HG02884 (cell line): Measurements from ENCODE around the gene FBXO27.
"Not testable (repeated sequence)": the region's sequence is repeated elsewhere in the genome, so short reads cannot be mapped to it uniquely, and the experiment has no call there.

Source experiments
- ATAC-seq: cut with Tn5 transposase; IDR thresholded peaks from one replicate; pipeline ENCODE4 v1.9.1; 2021; ENCODE audit warnings: mild to moderate bottlenecking, moderate library complexity; ENCODE audit not compliant: unreplicated experiment

The FBXO27 gene

GRCh38 chr19:39032063-39032918 lies at the start of gene FBXO27:
Gene FBXO27 (minus strand): TSS chr19:39032549. CDS start chr19:39032227, 322 bp downstream.
- ATAC-seq: no peak

- ATAC-seq: no peak
Measured at GRCh38 chr19:39080431-39080830, 48.1 kb upstream of the FBXO27 start.

GRCh38 chr19:39078436-39079200 lies 46.3 kb upstream of the FBXO27 start:
- ATAC-seq: no peak

- ATAC-seq: no peak
Measured at GRCh38 chr19:39077323-39077722, 45.0 kb upstream of the FBXO27 start.

GRCh38 chr19:39074942-39075341 lies 42.6 kb upstream of the FBXO27 start:
- ATAC-seq: no peak

GRCh38 chr19:39074205-39074692 lies 41.9 kb upstream of the FBXO27 start:
- ATAC-seq: no peak

GRCh38 chr19:39070888-39071287 lies 38.5 kb upstream of the FBXO27 start:
- no peak for ATAC-seq

- ATAC-seq: not testable (repeated sequence)
Measured at GRCh38 chr19:39068259-39068658, 35.9 kb upstream of the FBXO27 start.

GRCh38 chr19:39067104-39067503 lies 34.8 kb upstream of the FBXO27 start:
- no peak for ATAC-seq

- ATAC-seq: no peak
Measured at GRCh38 chr19:39065928-39066327, 33.6 kb upstream of the FBXO27 start.

GRCh38 chr19:39064405-39064804 lies 32.1 kb upstream of the FBXO27 start:
- no peak for ATAC-seq

GRCh38 chr19:39060171-39060570 lies 27.8 kb upstream of the FBXO27 start:
- ATAC-seq: no peak

GRCh38 chr19:39059302-39059701 lies 27.0 kb upstream of the FBXO27 start:
- ATAC-seq: no peak

- ATAC-seq: no peak
Measured at GRCh38 chr19:39057615-39058014, 25.3 kb upstream of the FBXO27 start.

GRCh38 chr19:39054091-39054470 lies 21.7 kb upstream of the FBXO27 start:
- ATAC-seq: no peak

- no peak for ATAC-seq
Measured at GRCh38 chr19:39053276-39054090, 21.1 kb upstream of the FBXO27 start.

- no peak for ATAC-seq
Measured at GRCh38 chr19:39052846-39053245, 20.5 kb upstream of the FBXO27 start.

- ATAC-seq: no peak
Measured at GRCh38 chr19:39052243-39052746, 19.9 kb upstream of the FBXO27 start.

- no peak for ATAC-seq
Measured at GRCh38 chr19:39047073-39047472, 14.7 kb upstream of the FBXO27 start.

GRCh38 chr19:39046037-39046821 lies 13.9 kb upstream of the FBXO27 start:
- ATAC-seq: no peak
